Renal cortical epithelial cell (primary cell): Measurements from ENCODE around the gene ARFGAP3. TPM values are rescaled to one million over a fixed set of nuclear protein-coding genes. Genes with fewer than 3 reads are reported as not detected.

Experiments
- DNase-seq: peaks from one replicate; pipeline ENCODE4 v3.0.0-alpha.2; 2011; ENCODE audit warnings: low read depth
- total RNA-seq: library from RNA; depleted of rRNA; stranded (reverse); fragments of >200 nt; gene quantifications from 2 replicates; pipeline ENCODE4 v1.2.3, GENCODE V29; 2014

The ARFGAP3 gene
- total RNA-seq, 1 donor from 2014 or later: 133 TPM

- peak; percentile 54 for DNase-seq
These were observed 5.1 kb upstream of the ARFGAP3 start for GRCh38 chr22:42862045-42862734.

- no peak for DNase-seq
These were observed 3.9 kb upstream of the ARFGAP3 start for GRCh38 chr22:42860968-42861367.

- no peak for DNase-seq
These were observed 890 bp upstream of the ARFGAP3 start for GRCh38 chr22:42857845-42858481.

GRCh38 chr22:42856179-42856864 lies 751 bp downstream of the ARFGAP3 start:
- no peak for DNase-seq

GRCh38 chr22:42855721-42856120 lies 1.4 kb downstream of the ARFGAP3 start:
- no peak for DNase-seq

GRCh38 chr22:42855211-42855610 lies 1.9 kb downstream of the ARFGAP3 start:
- DNase-seq: no peak

- no peak for DNase-seq
These were observed 8.0 kb downstream of the ARFGAP3 start for GRCh38 chr22:42848941-42849550.

DNA sequence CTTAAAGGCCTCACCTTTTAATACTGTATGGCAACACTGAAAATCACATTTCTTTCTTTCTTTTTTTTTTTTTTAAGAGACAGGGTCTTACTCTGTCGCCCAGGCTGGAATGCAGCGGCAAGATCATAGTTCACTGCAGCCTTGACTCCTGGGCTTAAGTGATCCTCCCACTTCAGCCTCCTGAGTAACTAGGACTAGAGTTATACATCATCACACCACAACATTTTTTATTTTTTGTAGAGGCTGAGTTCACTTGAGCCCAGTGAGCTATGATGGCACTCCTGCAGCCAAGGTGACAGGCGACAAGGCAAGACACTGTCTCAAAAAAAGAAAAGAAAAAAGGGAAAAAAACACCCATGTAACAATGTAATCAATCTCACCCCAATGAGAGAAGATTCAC lies 10.0 kb downstream of the ARFGAP3 start:
- DNase-seq: no peak

- peak; percentile 98 for DNase-seq
These were observed 12.3 kb downstream of the ARFGAP3 start for GRCh38 chr22:42844756-42845155.

DNA sequence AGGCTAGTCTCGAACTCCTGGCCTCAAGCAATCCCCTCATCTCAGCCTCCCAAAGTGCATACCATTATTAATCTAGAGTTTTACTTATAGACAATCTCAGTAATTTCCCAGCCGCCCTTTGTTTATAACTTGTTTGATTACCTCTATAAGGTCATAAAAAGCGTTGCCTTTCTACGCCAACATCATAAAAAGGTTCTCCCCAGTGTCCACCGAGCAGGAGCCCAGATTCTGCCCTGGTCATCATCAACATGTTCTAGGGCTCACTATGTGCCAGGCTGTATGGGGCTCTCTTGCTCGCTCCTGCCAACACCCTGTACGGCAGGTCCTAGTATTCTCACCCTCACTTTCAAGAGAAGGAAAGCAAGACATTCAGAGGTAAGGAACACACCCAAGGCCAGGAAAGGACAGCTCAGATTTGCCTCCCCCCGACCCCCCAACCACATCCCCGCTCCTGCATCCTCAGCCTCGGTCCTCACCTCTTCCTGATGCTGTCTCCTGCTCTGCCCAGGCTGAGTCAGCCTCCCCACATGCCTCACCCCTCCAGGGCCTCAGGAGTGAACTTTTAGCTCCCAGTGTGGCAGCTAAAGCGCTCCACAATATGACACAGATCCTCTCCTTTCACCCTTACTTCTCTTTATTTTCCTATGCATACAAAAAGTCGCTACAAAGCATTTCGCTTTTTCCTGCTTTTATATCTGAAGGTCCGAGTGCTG lies 14.3 kb downstream of the ARFGAP3 start:
- no peak for DNase-seq

- peak; percentile 76 for DNase-seq
These were observed 15.6 kb downstream of the ARFGAP3 start for GRCh38 chr22:42841444-42841843.

DNA sequence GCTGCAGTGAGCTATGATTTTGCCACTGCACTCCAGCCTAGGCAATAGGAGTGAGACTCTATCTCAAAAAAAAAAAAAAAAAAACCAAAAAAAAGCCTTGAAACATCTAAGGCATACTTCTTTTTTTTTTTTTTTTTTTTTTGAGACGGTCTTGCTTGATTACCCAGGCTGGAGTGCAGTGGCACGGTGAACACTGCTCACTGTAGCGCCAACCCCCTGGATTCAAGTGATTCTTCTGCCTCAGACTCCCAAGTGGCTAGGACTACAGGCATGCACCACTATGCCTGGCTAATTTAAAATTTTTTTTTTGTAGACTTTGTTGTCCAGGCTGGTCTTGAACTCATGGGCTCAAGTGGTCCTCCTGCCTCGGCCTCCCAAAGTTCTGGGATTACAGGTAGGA lies 19.5 kb downstream of the ARFGAP3 start:
- no peak for DNase-seq

GRCh38 chr22:42836026-42836425 lies 21.0 kb downstream of the ARFGAP3 start:
- no peak for DNase-seq

- no peak for DNase-seq
These were observed 22.7 kb downstream of the ARFGAP3 start for GRCh38 chr22:42834177-42834949.

- DNase-seq: no peak
These were observed 24.0 kb downstream of the ARFGAP3 start for GRCh38 chr22:42833104-42833503.

DNA sequence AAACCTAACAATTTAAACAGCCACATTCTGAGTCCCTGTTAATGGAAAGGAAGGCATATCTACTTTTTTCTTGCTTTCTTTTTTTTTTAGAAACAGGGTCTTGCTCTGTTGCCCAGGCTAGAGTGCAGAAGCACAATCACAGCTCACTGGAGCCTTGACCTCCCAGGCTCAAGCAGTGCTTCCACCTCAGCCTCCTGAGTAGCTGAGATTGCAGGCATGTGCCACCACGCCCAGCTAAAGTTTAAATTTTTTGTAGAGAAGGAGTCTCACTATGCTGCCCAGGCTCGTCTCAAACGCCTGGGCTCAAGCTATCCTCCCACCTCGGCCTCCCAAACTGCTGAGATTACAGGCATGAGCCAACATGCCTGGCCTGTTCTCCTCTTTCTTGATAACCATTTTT lies 25.4 kb downstream of the ARFGAP3 start:
- DNase-seq: no peak

DNA sequence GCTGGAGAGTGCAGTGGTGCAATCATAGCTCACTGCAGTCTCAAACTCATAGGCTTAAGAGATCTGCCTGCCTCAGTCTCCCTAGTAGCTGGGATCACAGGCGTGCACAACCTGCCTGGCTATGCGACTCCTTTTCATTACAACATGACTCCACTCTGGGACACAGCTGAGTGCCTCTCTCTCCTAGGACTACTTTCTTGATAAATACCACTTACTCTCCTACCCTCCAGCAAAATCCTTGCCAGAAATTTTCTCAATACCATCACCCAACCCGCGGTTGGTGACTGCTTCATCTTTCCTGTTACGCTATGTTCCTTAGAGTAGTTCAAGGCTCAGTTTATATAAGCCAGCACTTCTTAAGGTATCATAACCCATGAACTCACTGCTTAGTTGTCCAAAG lies 26.9 kb downstream of the ARFGAP3 start:
- peak; percentile 63 for DNase-seq

- no peak for DNase-seq
These were observed 27.8 kb downstream of the ARFGAP3 start for GRCh38 chr22:42829302-42829701.

- no peak for DNase-seq
These were observed 31.3 kb downstream of the ARFGAP3 start for GRCh38 chr22:42825796-42826195.

DNA sequence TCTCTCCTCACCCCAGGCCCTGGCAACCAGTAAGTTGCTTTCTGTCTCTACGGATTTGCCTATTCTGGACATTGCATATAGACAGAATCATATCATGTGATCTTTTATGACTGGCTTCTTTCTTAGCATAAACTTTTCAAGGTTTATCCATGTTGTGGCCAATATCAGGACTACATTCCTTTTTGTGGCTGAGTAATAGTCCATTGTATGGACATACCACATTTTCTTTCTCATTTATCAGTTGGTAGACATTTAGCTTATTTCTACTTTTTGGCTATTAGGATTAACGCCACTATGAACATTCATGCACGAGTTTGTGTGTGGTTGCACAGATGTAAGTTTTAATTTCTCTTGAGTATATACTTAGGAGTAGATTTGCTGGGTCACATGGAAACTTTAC lies 35.7 kb downstream of the ARFGAP3 start:
- no peak for DNase-seq
